Measurements from ENCODE around the gene SLC25A12.

DNA sequence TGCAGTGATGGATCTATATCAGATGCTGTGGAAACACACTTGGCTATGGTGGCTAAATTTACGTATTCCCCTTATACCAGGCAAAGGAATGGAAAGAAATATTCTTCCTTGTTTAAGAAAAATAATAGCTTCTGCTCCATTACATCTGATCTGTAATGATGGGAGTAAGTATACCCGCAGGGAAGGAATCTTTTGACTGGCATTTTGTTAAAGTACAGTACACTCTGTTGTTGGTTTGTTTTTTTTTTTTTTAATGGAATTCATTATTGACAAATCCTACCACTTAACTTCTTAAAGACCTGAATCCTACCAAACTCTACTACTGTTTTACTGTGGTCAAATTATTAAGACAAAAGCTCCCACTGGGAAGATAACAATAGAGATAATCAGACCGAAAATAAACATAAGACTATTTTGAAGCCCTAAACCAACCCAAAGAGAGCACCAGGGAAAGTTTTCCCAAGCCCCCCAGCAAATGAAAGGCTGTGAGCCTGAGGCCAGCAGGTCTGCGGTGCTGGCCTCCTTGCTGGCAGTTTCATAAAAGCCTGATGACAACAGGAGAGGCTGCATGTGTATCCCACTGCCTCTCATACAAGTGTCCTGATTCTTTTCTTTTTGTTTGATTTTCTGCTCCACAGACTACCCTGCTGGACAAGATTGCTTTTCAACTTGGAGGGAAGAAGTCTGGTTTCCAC lies 101.0 kb downstream of the SLC25A12 start:
- TF ChIP-seq CTCF (IDR thresholded peaks at IDR 0.05): no peak
- TF ChIP-seq POLR2A (IDR thresholded peaks at IDR 0.05): no peak
